PFSK-1 (cell line): ENCODE results near the gene SCMH1.

ENCODE experiments used
- FOXP2 ChIP-seq: optimal IDR thresholded peaks from 2 replicates; pipeline ENCODE3; 2011; ENCODE audit warnings: borderline replicate concordance, control low read depth, inconsistent platforms; ENCODE audit not compliant: insufficient read depth; ENCODE audit errors: extremely low read length, extremely low read depth
- POLR2AphosphoS5 ChIP-seq: IDR thresholded peaks from 2 replicates; pipeline ENCODE4 v1.6.1; 2012; ENCODE audit warnings: low read depth, mild to moderate bottlenecking, control low read depth, low read length, moderate library complexity
- REST ChIP-seq, 2 experiments: IDR thresholded peaks; 2 replicates each; pipeline versions ENCODE4 v1.6.1 to v1.8.0; 2011 to 2012; ENCODE audit warnings: low read depth in 2 of 2, low read length in 2 of 2, control low read depth in 1 of 2, inconsistent platforms in 1 of 2, mild to moderate bottlenecking in 1 of 2, moderate library complexity in 1 of 2; ENCODE audit not compliant: insufficient read depth in 1 of 2
- SIN3A ChIP-seq: IDR thresholded peaks from 2 replicates; pipeline ENCODE4 v1.6.1; 2012; ENCODE audit warnings: mild to moderate bottlenecking, low read length, moderate library complexity, borderline replicate concordance; ENCODE audit not compliant: insufficient read depth
- TAF1 ChIP-seq: IDR thresholded peaks from 2 replicates; pipeline ENCODE4 v1.6.1; 2012; ENCODE audit warnings: low read length, control low read depth, borderline replicate concordance; ENCODE audit not compliant: insufficient read depth

Gene SCMH1

DNA sequence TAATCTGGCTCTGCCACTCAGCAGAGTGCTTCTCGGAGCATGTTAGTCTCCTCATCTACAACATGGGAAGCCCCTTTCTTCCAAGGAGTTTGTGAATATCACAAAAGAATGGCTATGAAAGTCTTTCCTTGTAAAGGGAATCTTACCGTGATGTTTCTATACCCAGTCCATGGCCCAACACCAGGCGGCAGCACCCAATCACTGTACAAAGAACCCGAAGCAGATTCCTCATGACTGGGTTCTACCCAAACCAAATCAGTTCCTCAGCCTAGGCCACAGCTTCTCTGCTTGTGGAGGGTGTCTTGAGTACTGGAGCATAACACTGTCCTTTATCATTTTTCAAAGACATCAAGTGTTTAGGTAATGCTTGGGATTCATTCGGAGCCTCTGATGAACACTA is 204.0 kb downstream of the SCMH1 start:
- no peak for TF ChIP-seq TAF1
- TF ChIP-seq FOXP2 = no peak
- TF ChIP-seq POLR2AphosphoS5 = no peak
- no peak for TF ChIP-seq SIN3A
- no peak for TF ChIP-seq REST (IDR thresholded peaks at IDR 0.05; ENCODE audit: insufficient read depth in 1 of 2, low read depth in 2 of 2, low read length in 2 of 2)

- no peak for TF ChIP-seq FOXP2
- no peak for TF ChIP-seq SIN3A
- no peak for TF ChIP-seq REST (IDR thresholded peaks at IDR 0.05; ENCODE audit: insufficient read depth in 1 of 2, low read depth in 2 of 2, low read length in 2 of 2)
- no peak for TF ChIP-seq POLR2AphosphoS5
- no peak for TF ChIP-seq TAF1
Observed at GRCh38 chr1:41037116-41037903, 204.8 kb downstream of the SCMH1 start.

DNA sequence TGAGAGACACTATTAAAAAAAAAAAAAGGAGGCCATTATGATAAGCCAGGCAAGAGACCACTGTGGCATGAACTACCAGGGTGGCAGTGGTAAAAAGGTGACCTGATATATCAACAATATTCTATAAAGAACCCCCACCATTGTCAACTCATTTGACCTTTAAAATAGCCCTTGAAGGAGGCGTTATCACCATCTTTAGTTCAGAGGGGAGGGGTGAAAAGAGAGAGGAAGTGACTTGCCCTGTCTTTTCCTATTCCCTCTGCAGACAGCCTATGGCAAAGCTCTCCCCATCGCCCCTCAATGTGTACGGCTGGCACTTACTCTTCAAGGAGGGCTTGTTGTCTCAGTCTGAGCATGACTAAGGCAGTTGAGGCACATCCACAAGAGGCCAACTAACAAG is 208.8 kb downstream of the SCMH1 start:
- TF ChIP-seq REST (IDR thresholded peaks at IDR 0.05; ENCODE audit: insufficient read depth in 1 of 2, low read depth in 2 of 2, low read length in 2 of 2) = no peak
- TF ChIP-seq POLR2AphosphoS5 = no peak
- no peak for TF ChIP-seq SIN3A
- no peak for TF ChIP-seq TAF1
- TF ChIP-seq FOXP2 = no peak

DNA sequence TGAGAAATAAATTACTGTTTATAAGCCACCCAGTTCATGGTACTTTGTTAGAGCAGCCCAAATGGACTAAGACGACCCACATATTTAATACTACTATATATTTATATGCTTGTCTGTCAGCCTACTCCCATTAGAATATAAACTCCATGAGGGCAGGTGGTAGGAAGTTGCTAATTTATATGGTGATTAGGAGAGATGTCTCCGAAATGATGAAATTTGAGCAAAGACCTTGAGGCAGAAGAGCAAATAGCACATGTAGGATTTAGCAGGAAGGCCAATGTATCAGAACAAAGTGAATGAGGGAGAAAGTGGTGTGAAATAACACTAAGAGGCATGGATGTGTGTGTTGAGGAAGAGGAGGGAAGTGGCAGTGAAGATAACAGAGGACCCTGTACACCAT is 210.0 kb downstream of the SCMH1 start:
- no peak for TF ChIP-seq TAF1
- no peak for TF ChIP-seq SIN3A
- no peak for TF ChIP-seq FOXP2
- TF ChIP-seq REST (IDR thresholded peaks at IDR 0.05; ENCODE audit: insufficient read depth in 1 of 2, low read depth in 2 of 2, low read length in 2 of 2) = no peak
- TF ChIP-seq POLR2AphosphoS5 = no peak
